GM04504 (cell line): ENCODE data around the gene OR52L1.
A peak's percentile ranks its signal among the peaks of the same experiment; 100 is the strongest.
"Not testable (repeated sequence)": the region's sequence is repeated elsewhere in the genome, so short reads cannot be mapped to it uniquely, and the experiment has no call there.

Experiments used
- DNase-seq: peaks from one replicate; pipeline ENCODE4 v3.0.0-alpha.2; 2012; ENCODE audit warnings: low read depth

Gene OR52L1

DNA sequence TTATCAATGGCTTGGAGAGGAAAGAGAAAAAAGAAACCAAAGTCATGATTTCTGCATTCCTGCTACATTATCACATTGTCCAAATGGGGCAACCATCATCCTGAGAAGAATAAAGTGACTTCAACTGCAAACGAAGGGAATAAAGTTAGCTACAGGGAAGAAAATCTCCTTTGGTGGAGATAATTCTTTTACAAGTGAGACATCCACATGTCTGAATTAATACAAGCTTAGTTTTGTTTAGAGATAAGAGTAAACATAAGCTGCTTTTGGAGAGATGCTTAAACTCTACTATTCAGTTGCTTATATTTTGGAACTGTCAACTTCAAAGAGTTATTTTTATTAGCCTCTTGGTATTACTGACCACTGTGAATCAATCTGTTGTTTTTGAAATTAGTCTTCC, at the start of gene OR52L1:
Gene OR52L1, minus strand, starts transcription at position 101 of the 400 bp plus-strand sequence. Its CDS starts 55 bp downstream, at position 46.
- DNase-seq = no peak

DNA sequence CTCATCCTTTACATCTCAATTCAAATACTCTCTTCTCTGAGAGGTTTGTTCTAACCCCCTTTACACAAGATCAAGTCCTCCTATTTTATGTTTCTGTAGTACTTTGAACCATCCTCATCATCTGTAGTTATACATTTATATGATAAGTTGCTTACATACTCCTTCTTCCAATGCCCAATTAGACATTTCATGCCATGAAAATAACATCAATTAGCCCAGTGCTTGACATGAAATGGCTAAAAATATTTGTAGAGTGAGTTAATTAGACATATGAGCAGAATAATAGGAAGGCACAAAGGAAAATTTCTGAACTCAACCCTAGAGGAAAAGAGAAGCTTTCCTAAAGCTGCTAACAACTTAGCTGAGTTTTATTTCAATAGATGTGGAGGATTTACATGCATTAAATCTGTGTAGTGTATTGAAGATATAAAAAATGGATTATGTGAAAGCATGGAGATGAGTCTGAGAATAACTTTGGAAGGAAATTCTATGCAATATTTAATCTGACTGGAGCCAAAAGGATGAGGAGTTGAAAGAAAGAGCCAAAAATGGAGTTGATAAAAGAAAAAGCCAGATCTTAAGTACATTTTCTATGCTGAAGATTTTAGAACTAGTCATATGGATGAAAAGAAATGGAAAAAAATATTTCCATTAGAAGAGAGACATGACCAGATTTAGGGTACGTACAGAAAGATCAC, 44.1 kb upstream of the OR52L1 start, which contains the start of gene OR56A1:
Gene OR56A1, minus strand, starts transcription at position 51 of the 698 bp plus-strand sequence. CDS start 3,066 bp downstream, outside the sequence.
- DNase-seq = no peak

DNA sequence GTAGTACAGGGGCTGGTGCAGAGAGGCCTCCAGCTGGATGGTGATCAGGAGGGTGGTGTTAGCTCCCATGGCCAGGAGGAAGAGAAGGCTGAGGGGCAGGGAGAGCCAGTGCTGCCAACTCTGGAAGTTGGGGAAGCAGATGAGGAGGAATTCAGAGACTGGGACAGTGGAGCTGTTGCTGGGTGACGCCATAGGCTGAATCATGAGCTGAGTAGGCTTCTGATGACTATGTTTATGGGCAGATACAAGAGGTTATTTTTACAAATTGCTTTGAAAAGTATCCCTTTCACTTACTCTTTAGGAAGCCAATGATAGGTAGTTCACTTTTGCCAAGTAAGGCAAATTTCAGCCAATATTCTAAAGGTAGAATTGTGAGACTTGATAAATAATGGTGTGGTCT, 40.7 kb upstream of the OR52L1 start:
- DNase-seq = no peak

DNA sequence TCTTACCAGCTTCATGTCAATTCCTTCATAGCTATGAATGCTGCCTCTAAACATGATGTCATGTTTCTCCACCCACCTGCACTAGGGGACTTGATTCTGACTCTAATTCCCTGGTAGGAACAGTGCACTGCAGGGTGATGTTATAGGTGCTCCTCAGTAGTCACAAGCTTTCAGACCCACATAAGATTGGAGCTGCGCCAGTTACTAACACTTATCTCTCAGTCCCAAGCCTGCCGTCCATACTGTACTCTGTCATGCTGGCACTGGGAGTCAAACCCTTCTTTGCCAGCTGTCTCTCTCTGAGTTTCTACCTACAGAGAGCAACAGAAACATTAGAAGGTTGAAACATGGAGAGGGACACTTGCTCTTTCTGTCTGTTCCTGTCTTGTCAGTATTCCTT, 38.3 kb upstream of the OR52L1 start:
- DNase-seq = no peak

DNA sequence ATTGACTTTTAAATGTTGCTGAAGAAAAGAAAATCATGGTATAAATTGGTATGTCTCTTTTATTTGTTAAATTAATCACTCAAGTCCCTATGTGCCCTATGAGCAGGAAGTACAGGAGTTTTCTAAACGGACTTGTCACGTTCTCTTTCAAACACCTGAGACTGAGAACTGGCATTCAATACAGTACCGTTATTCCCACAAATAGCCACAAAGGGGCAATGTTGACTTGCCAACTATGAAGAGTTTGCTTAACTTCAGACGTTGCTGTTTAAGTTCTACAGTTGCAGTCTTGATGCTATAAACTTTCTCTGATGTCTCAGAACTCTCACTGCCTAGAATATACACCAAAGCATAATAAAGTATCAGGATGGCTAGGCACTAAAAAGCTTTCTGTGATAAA, 36.2 kb upstream of the OR52L1 start:
- peak; percentile 17 for DNase-seq

DNA sequence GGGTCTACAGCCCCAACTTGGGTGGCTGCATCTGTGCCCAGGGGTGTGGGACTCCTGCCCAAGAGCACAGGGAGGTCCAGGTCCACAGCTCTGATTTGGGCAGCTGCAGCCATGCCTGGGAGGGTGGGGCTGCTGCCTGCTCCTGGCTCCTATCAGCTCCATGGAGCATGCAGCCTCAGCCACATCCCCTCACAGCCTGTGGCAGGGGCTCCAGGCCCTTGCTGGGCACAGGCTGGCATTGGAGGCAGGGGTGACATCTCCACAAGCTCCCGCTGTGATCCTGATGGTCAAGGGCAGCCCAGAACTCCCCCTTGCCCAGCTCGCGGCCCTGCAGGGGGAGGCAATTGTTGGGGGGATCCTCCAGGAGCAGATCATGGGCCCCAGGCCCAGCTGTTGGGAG, 26.3 kb upstream of the OR52L1 start:
- DNase-seq = no peak

DNA sequence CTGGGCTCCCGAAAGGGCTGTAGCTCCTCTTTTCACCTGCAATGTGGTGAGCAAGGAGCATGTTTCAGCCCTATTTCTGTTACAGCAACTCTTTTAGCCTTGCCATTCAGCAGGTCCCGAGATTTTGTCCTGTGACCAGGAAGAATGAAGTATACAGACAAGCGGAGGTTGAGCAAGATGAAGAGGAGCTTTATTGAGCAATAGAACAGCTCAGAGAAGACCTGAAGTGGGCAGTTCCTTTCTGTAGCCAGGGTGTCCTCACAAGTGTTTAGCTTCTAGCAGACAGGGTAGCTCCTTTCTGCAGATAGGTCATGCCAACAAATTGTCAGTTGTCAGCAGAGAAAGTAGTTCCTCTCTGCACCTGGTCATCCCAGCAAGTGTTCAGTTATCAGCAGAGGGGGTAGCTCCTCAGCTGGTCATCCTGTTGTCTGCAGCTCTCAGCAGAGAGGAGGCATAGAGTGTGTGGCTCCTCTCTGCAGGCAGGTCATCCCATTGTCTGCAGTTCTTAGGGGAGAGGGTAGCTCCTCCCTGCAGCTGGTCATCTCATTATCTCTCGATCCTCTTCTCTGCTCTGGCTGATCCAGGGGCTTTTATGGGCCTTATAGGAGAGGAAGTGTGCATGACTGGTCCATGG, 25.4 kb upstream of the OR52L1 start:
- DNase-seq = no peak

DNA sequence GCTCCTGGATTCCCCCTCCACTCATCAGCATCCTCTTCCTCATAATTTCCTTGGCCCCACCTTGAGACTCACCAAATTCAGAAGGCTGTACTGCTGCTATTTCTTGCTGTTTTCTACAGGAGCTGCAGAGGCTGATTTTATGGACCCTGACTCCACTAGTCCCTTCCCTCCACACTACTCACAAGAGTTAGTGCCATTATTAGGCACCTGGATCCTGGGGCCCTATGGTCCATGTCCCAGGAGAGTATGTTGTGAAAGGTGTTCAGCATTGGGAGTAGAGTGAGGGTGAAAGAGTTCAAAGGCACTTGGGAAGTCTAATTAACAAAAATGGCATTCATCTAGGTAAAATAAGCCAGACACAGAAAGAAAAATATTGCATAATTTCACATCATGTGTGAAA, 20.1 kb upstream of the OR52L1 start, which contains the start of gene OR56A4:
Gene OR56A4, minus strand, starts transcription at position 101 of the 400 bp plus-strand sequence. CDS start 3,954 bp downstream, outside the sequence.
- no peak for DNase-seq

DNA sequence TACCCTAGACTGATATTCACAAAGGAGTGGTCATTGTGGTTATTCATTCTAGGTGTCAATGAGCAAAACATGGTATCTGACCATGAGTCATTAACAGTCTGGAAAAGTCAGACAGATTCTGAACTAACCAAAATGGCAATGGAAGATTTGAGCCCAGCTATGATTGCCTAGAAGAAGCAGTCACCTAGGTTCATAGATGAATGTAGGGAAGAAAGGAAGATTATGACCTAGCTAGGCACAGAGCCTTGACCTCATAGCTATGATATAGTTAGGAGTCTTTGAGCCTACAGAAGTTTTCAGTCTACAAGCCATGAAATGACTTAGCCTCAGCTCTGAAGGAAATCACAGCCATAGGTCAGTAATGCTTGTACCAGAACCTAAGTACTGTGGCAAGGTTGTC, 19.6 kb upstream of the OR52L1 start:
- no peak for DNase-seq

DNA sequence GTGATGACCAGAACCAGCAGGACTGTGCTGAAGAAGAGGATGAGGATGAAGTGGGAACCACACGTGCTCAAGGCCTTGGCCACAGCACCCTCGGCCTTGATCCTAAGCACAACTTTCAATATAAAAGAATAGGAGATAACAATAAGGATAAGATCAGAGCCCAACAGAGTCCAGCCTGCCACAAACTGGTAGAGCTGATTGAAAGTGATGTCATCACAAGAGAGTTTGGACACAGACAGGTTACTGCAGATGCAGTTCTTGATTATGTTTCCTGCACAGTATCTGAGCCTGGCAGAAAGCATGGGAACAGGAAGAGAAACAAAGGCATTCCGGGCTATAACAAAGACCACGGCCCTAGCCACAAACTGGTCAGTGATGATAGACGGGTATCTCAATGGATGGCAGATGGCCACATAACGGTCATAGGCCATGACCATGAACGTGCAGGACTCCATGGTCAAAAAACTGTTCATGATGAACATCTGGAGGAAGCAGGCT, 15.5 kb upstream of the OR52L1 start:
- no peak for DNase-seq

DNA sequence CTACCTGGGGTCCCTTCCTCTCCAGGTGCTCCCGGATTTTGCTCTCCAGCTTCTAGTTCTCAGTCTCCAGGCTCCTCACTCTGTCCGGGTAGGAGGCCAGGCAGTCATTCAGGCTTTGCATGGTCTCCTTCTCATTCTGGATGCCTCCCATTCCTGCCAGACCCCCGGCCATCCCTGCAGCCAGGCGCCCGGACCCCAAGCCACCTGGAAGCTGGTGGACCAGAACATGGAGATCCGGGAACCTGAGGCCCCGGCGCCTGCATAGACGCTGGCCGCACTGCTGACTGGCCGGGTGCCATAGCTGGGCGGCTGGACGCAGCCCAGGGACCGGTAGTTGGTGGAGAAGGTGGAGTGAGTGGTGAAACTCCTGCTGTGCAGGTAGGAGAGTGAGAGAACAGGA, 8.0 kb upstream of the OR52L1 start:
- DNase-seq = no peak

DNA sequence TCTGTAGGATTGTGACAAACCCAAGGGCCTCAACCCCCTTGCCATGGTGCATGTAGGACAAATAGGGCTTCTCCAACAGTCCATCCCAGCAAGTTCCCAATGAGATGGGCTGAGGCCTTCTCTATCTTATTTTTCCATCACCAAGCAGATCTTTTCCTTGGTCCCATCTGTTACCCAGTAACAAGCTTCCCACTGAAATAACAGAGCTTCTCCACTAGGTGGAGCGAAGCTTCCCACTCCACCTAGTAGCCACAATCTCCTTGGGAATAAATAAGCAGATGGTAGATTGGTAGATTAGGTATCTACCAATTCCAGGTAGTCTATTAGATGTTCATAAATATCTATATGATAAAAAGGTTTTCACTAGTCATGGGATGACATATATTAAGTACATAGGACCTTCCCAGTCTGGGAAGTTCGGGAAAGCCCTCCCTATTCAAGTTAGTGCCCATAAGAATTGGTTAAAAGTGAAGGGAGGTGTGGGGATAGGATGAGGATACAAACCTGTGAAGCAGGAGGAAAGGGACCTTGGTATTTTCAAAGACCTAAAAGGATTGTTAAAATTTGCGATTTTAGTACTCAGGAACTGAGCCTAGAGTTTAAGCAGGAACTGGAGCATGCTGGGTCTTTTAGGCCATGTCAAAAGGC, 5.9 kb upstream of the OR52L1 start:
- peak; percentile 0 for DNase-seq

DNA sequence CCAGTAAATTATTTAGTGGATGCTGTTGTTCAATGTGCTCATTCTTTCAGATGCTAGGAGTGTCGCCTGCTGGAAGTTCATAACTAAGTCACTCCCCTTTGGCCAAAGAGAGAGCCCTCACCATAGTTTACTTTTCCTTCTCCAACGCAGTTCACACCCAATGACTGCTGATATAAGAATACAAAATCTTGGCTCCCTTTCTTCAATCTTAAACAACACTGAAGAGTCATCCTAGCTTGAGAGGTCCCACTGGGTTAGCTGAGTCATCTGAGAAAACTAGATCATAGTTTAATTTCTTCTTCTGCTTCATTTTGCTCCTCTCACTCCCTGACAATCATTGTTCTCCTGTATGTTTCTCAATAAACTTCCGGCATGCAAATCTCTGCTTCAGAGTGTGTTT, 5.4 kb upstream of the OR52L1 start:
- no peak for DNase-seq

DNA sequence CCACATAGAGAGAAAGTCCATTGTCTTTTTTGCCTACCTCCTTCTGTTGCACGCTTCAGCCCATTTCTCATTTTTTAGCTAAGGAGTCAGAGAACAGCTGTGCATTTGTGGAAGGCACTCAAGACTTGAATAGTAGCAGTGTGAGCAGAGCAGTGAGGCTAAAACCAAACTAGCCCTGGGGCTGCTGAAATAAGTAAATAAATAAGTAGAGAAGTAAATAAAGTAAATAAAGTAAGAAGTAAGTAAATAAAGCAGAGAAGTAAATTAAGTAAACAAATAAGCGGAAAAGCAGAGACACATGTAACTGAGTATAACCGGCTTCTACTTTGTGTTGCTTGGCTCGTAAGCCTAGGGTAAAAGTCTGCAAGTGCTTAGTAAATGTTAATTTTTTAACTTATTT, 2.4 kb upstream of the OR52L1 start:
- DNase-seq = no peak

DNA sequence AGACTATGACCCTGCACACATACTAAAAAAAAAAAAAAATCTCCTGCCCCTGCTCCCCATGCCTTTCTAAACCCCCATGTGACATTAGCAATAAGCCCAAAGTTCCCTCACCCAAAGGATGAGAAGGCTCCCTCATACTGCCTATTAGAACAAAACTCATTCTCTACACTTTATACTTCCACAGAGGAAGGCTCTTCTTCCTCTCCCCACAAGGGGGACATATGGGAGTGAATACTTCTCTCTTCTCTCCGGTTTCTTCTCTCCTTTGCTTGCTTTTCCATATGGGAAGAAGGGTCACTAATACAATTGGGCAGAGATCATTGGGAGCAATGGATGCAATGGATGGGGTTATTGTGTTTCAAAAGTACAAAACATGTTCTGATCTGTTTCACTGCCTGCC, 3.3 kb downstream of the OR52L1 start:
- DNase-seq = no peak

DNA sequence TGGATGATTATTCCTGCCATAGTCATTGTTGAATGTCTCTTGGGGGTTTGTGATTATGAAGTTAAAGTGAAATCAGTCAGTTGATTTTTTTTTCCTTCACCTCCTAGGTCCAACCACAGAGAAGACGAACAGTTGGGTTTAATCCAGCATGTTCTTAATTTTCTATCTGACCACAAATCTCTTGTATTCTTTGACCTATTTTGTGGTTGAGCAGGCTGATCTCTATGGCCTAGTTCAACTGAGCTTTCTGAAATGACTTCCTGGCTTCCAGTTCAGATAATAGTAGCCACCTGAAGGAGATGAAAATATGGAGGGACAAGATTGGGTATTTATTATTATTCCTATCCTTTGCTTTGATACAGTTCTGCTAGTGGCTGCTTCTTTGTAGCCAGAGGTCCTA, 13.3 kb downstream of the OR52L1 start:
- DNase-seq = no peak

DNA sequence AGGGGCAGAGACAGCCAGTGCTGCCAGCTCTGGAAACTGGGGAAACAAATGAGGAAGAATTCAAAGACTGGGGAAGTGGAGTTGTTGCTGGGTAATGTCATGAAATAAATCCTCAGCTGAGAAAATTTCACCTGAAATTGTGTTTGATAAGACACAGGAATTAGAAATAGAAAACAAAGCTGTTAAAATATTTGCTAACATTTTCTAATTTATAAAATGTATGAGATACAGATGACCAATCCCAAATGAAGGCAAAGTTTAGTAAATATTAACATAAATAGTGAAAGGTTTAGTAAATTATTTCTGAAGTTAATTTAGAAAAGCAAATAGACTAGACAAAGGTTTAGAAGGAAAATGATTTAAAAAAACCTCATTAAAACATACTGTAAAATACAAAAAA, 18.4 kb downstream of the OR52L1 start, which contains the start of gene OR56A5:
Gene OR56A5, minus strand, starts transcription at position 101 of the 400 bp plus-strand sequence. Its CDS starts 0 bp downstream, at position 101.
- no peak for DNase-seq

DNA sequence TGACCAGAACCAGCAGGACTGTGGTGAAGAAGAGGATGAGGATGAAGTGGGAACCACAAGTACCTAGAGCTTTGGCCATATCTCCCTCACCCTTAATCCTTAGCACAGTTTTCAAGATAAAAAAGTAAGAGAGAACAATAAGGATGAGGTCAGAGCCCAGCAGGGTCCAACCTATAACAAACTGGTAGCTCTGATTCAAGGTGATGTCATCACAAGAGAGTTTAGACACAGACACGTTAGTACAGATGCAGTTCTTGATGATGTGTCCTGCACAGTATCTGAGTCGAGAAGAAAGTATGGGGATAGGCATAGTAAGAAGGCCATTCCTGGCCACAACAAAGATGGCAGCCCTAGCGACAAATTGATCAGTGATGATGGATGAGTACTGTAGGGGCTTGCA, 19.1 kb downstream of the OR52L1 start:
- no peak for DNase-seq

DNA sequence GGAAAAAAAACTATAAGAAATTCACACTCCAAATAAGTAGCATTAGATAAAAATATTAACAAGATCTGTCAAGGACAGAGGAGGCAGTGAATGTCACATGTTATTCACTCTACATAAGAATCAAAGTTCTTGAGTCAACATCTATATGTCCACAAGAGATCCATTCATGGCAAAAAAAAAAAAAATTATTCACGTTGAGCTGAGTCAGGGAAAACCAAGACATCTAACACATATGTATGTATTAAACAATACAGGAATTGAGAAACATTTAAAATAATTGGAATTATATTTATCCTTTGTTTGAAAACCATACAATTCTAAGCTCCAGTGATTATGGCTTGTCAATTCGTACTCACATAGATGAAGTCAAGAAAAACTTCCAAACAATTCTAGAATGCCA, 19.8 kb downstream of the OR52L1 start:
- DNase-seq = no peak

DNA sequence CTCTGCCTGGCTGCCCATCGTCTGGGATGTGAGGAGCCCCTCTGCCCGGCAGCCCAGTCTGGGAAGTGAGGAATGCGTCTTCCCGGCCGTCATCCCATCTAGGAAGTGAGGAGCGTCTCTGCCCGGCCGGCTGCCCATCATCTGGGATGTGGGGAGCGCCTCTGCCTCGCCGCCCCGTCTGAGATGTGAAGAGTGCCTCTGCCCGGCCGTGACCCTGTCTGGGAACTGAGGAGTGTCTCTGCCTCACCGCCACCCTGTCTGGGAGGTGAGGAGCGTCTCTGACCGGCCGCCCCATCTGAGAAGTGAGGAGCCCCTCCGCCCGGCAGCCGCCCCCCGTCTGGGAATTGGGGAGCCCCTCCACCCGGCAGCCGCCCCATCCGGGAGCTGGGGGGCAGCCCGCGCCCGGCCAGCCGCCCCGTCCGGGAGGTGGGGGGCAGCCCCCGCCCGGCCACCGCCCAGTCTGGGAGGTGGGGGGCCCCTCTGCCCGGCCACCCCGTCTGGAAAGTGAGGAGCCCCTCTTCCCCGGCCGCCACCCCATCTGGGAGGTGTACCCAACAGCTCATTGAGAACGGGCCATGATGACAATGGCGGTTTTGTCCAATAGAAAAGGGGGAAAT, 26.0 kb downstream of the OR52L1 start:
- not testable (repeated sequence) for DNase-seq

DNA sequence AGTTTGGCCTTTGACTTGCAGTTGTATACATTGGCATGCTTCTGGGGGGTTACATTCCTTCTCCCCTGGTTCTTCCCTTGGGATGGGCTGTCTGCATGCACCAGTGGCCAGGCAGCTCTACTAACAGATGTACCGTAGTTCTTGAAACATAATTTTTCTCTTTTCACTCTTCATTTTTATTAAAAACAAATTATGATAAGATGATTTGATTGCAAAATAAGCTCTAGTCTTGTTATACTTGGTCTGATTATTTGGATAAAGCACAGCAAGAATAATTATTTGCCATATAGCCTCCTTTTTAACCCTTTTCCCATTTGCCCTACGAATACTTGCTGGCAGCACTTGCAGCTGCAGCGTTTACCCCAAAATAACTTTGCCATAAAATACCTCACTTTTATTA, 31.2 kb downstream of the OR52L1 start:
- DNase-seq = no peak

DNA sequence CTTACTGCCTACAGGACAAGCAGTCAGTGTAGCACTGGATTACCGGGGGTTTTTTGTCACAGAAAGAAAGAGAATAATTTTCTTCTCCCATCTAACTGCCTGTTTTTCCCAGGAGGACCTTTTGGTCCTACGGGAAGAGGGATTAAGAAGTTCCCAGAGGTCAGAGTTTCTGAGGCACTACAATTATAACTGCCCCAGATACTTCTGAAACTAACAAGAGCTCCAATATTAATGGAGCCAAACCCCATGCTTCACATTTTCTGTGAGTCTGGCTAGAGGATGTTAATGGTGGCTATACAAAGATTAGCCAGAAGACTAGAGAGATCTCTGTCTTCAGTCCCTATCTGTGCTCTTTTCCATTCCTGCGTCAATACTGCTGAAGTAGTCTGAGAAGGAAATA, 44.8 kb downstream of the OR52L1 start, which contains the start of gene OR56A3:
Gene OR56A3, plus strand, starts transcription at position 301 of the 400 bp plus-strand sequence. CDS start 5,096 bp downstream, outside the sequence.
- DNase-seq = no peak
